Lower lobe of right lung (tissue), 2 donors: ENCODE results near the gene CCL20. TPM values are rescaled to one million over a fixed set of nuclear protein-coding genes. Genes with fewer than 3 reads are reported as not detected.

Experiments
- ATAC-seq, 2 donors: fragments of 200-7000 bp; cut with Tn5 transposase; one replicate each; pipeline ENCODE4 v1.9.1; 2020 to 2022; ENCODE audit warnings: mild to moderate bottlenecking in 2 of 2, moderate library complexity in 2 of 2
- DNase-seq: peaks from one replicate; pipeline ENCODE4 v3.0.0-alpha.2; 2020
- H3K27ac ChIP-seq: fragments of 200-600 bp; one replicate; pipeline ENCODE4 v1.8.0; 2022
- H3K27me3 ChIP-seq: fragments of 200-600 bp; one replicate; pipeline ENCODE4 v1.8.0; 2022; ENCODE audit warnings: low read depth
- H3K36me3 ChIP-seq: fragments of 200-600 bp; one replicate; pipeline ENCODE4 v1.8.0; 2022; ENCODE audit warnings: mild to moderate bottlenecking
- H3K4me1 ChIP-seq: fragments of 200-600 bp; one replicate; pipeline ENCODE4 v1.8.0; 2022
- H3K4me3 ChIP-seq: fragments of 200-600 bp; one replicate; pipeline ENCODE4 v1.8.0; 2022; ENCODE audit warnings: mild to moderate bottlenecking
- H3K9me3 ChIP-seq: fragments of 200-600 bp; one replicate; pipeline ENCODE4 v1.8.0; 2022
- intact Hi-C: fragments of 100-400 bp; cut with DNase I; formaldehyde crosslinking; loops from one replicate; pipeline ENCODE4 v1.11.0; 2022
- total RNA-seq: library from RNA; stranded (reverse); fragmentation: NEBNext Ultra II Directional; extraction: Animal tissue kit (Norgen Biotek cat#: 25700); gene quantifications from one replicate; pipeline ENCODE4 v1.2.1, GENCODE V29; 2021
- TF ChIP-seq, protein P1 (sequence below): fragments of 200-600 bp; IDR thresholded peaks from one replicate; pipeline ENCODE4 v1.8.0; 2022; ENCODE audit warnings: antibody characterized with exemption, mild to moderate bottlenecking
- donor health status: DM: no; HTN: yes; CAD: no; lungs with severe emphysema.

Gene CCL20
- total RNA-seq, 1 donor from 2014 or later = 1.6 TPM

DNA sequence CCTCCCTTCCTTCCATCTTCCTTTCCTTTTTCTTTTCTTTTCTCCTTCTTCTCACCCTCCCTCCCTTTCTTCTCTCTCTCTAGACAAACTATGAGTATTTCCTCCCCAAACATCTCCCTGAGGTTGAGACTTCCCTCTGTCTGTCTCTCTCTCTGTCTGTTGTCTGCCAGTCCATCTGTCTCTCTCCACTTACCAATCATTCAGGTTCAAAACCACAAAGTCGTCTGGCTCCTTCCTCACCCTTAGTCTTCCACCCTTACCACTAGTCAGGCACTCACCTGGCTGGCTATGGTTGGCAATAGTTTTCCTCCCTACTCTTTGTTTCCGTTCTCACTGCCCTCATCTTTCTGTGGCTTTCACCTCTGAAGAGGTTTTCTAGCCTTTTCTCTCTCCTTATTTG, 12.9 kb downstream of the CCL20 start:
- Histone ChIP-seq H3K36me3 (no peaks in the 10 kb centered on the region), H3K4me1 (no peaks in the 10 kb centered on the region), H3K27me3 (no peaks in the 10 kb centered on the region), H3K9me3 (no peaks in the 10 kb centered on the region), H3K27ac (no peak overlapping the region), H3K4me3 (no peak overlapping the region)
- ATAC-seq (no peak), DNase-seq (no peak)
- intact Hi-C loops = no loop called here
- TF ChIP-seq, protein P1, sequence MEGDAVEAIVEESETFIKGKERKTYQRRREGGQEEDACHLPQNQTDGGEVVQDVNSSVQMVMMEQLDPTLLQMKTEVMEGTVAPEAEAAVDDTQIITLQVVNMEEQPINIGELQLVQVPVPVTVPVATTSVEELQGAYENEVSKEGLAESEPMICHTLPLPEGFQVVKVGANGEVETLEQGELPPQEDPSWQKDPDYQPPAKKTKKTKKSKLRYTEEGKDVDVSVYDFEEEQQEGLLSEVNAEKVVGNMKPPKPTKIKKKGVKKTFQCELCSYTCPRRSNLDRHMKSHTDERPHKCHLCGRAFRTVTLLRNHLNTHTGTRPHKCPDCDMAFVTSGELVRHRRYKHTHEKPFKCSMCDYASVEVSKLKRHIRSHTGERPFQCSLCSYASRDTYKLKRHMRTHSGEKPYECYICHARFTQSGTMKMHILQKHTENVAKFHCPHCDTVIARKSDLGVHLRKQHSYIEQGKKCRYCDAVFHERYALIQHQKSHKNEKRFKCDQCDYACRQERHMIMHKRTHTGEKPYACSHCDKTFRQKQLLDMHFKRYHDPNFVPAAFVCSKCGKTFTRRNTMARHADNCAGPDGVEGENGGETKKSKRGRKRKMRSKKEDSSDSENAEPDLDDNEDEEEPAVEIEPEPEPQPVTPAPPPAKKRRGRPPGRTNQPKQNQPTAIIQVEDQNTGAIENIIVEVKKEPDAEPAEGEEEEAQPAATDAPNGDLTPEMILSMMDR = no peak

DNA sequence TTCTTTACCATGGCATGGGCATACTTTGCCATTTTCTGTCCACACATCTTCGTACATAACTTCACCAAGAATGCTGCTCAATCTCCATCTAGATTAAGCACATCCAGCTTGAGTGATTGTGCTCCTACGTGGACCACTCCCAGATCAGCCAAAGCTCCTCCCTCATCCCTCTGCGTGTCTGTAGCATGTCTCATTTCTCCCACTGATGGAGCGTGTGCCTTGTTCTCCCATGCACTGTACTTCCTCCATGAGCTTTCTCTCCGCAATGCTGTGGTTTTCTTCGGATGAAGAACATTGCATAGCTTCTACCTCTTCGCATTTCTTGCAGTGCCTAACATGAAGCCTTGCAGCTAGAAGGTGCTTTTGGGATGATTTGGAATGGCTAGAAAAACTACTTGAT, 13.5 kb downstream of the CCL20 start:
- no peaks in the 10 kb centered on the region for H3K4me1 ChIP-seq
- H3K27me3 ChIP-seq = no peaks in the 10 kb centered on the region
- TF ChIP-seq, protein P1 = no peak
- no peak overlapping the region for H3K27ac ChIP-seq
- H3K9me3 ChIP-seq = no peaks in the 10 kb centered on the region
- H3K36me3 ChIP-seq = no peaks in the 10 kb centered on the region
- intact Hi-C loops = no loop called here
- DNase-seq (no peak), ATAC-seq (no peak)
- no peak overlapping the region for H3K4me3 ChIP-seq

DNA sequence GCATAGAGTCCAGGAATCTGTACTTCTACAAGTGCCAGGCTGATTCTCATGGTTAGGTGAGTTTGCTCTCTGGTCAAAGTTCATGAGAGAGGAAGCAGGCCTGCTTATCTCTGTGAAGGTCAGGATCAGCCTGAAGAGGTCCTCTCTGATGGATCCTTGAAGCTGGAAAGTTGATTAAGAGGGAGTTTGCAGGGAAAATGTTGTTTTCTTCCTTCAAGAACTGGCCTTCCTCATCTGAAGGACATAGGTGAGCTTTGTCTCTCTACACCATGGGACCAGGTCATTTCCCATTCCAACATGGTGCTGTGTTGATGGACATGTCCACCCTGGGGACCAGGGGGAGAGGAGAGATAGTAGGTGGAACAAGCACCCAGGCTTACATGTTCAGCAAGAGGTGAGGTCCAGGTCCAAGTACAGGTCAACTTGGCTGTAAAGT, 14.9 kb downstream of the CCL20 start:
- TF ChIP-seq, protein P1 = no peak

DNA sequence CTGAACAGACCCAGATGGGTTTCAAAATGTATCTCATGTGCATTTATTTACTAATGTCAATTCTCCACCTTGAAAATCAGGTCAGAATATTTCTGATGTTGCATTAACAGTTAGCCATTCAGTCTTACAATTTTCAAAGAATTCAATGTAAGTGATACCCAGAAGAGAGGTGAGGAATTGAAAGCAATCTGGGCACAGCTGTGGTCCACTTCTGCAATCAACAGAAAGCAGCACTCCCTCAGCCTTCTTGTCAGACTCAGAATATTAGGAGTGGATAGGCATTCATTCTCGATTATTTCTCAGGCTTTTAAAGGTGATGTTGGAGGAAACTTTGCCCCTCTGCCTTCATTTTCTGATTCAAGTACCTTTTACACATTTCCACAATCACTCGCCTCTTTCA, 15.7 kb downstream of the CCL20 start:
- Histone ChIP-seq H3K4me3 (no peak overlapping the region), H3K27ac (no peak overlapping the region), H3K36me3 (no peaks in the 10 kb centered on the region), H3K27me3 (no peaks in the 10 kb centered on the region), H3K9me3 (no peaks in the 10 kb centered on the region), H3K4me1 (no peaks in the 10 kb centered on the region)
- DNase-seq (no peak), ATAC-seq (no peak)
- TF ChIP-seq, protein P1 = no peak
- intact Hi-C loops = no loop called here

More for the DNA sequence above, 14.9 kb downstream of the CCL20 start:
- Histone ChIP-seq H3K4me1 (no peaks in the 10 kb centered on the region), H3K4me3 (no peak overlapping the region), H3K36me3 (no peaks in the 10 kb centered on the region), H3K27me3 (no peaks in the 10 kb centered on the region), H3K27ac (no peak overlapping the region), H3K9me3 (no peaks in the 10 kb centered on the region)
- no peak for ATAC-seq
- intact Hi-C loops = no loop called here
- no peak for DNase-seq

DNA sequence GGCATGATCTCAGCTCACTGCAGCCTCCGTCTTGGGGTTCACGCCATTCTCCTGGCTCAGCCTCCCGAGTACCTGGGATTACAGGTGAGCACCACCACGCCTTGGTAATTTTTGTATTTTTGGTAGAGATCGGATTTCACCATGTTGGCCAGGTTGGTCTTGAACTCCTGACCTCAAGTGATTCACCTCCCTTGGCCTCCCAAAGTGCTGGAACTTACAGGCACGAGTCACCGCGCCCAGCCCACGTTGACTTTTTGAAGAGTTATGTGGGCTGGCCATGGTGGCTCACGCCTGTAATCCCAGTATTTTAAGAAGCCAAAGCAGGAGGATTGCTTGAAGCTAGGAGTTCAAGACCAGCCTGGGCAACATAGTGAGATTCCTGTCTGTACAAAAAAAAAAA, 20.8 kb downstream of the CCL20 start:
- DNase-seq = no peak
- Histone ChIP-seq H3K27ac (no peak overlapping the region), H3K4me1 (no peaks in the 10 kb centered on the region), H3K36me3 (no peaks in the 10 kb centered on the region), H3K4me3 (no peak overlapping the region), H3K9me3 (no peaks in the 10 kb centered on the region), H3K27me3 (no peaks in the 10 kb centered on the region)
- intact Hi-C loops = no loop called here
- TF ChIP-seq, protein P1 = no peak
- no peak for ATAC-seq
